Cardiac septum (tissue), 1 donor: ENCODE data around the gene FOXRED2. TPM values are rescaled to one million over a fixed set of nuclear protein-coding genes. Genes with fewer than 3 reads are reported as not detected.

Experiments
- total RNA-seq: library from RNA; stranded (reverse); fragmentation: NEBNext Ultra II Directional; extraction: Animal tissue kit (Norgen Biotek cat#: 25700); gene quantifications from one replicate; pipeline ENCODE4 v1.2.1, GENCODE V29; 2021
- donor health status: DM: no; HTN: no; CAD: no.

FOXRED2 gene
- total RNA-seq, 1 donor from 2014 or later, result 3.8 TPM

Other genes with a start within 250 kb of the FOXRED2 start
- 282 TPM for gene MYH9, start 119.1 kb downstream of the FOXRED2 start, total RNA-seq
- gene TXN2, start 25.4 kb downstream of the FOXRED2 start, total RNA-seq, result 92.8 TPM
- gene EIF3D, start 22.1 kb upstream of the FOXRED2 start, total RNA-seq, result 82.3 TPM
- not detected for gene CACNG2, start 196.7 kb upstream of the FOXRED2 start, total RNA-seq